ENCODE data around the gene PLIN4. TPM values are rescaled to one million over a fixed set of nuclear protein-coding genes. Genes with fewer than 3 reads are reported as not detected.

The PLIN4 gene
- total RNA-seq, 1 donor from 2014 or later: 4.1 TPM

DNA sequence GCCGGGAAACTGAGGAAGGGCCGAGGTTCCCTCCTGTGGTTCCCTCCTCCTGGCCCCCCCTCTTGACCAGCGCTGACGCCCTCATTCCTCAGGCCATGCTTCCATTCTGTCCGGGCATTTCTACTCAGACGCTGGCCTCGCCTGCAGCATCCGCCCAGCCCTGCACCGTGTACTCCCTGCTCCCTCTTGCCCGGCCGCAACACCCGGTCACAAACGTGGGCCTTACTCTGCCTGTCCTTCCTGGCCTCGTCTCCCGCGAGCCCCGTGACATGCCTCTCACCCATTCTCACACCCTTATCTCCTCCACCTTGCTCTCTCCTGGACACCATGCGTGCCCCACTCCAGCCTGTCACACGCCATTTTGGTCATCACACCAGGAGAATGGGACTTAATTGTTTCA is 34.9 kb downstream of the PLIN4 start:
- peak; percentile 42 for ATAC-seq
- intact Hi-C loops (cut with DNase I): no loop called here
- Histone ChIP-seq H3K4me1 (no peaks in the 10 kb centered on the region), H3K36me3 (peaks cover 5% of the 10 kb centered on the region), H3K4me3 (no peak overlapping the region), H3K9me3 (no peaks in the 10 kb centered on the region), H3K27me3 (no peaks in the 10 kb centered on the region), H3K27ac (no peak overlapping the region)
- TF ChIP-seq, protein P1, sequence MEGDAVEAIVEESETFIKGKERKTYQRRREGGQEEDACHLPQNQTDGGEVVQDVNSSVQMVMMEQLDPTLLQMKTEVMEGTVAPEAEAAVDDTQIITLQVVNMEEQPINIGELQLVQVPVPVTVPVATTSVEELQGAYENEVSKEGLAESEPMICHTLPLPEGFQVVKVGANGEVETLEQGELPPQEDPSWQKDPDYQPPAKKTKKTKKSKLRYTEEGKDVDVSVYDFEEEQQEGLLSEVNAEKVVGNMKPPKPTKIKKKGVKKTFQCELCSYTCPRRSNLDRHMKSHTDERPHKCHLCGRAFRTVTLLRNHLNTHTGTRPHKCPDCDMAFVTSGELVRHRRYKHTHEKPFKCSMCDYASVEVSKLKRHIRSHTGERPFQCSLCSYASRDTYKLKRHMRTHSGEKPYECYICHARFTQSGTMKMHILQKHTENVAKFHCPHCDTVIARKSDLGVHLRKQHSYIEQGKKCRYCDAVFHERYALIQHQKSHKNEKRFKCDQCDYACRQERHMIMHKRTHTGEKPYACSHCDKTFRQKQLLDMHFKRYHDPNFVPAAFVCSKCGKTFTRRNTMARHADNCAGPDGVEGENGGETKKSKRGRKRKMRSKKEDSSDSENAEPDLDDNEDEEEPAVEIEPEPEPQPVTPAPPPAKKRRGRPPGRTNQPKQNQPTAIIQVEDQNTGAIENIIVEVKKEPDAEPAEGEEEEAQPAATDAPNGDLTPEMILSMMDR (IDR thresholded peaks at IDR 0.05): no peak
- DNase-seq: no peak

DNA sequence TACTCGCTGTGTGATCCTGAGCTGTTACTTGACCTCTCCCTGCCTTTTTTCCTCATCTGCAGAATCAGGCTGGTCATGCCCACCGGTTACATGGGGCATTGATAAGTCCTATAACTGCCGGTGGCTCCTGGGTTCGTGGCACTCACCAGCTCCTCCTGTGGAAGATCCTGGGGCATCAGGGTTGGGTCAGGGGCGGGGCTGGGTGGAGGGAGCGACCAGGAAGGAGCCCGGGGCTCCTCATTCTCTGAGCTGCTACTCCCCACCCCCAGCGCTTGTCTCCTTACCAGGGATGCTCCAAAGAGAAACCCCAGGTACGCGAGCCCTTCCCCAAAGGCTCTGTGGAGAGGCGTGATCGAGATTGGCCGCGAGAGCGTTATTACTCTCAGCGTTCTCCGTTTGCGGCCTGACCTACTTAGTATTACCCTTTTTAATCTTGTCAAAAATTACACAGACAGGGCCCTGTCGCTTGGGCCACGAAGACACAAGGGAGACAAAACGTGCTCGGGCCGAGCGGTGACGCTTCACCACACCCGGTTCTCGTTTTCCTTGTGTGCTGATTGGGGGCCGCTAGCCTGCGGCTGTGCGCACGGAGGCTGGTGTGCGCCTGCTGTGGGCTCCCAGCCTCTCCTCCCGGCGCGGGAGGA is 35.4 kb downstream of the PLIN4 start:
- H3K27ac ChIP-seq: no peak overlapping the region
- TF ChIP-seq, protein P1 (IDR thresholded peaks at IDR 0.05): no peak
- no peak for DNase-seq
- no peaks in the 10 kb centered on the region for H3K9me3 ChIP-seq
- H3K27me3 ChIP-seq: no peaks in the 10 kb centered on the region
- intact Hi-C loops (cut with DNase I): no loop called here
- no peak overlapping the region for H3K4me3 ChIP-seq
- ATAC-seq: no peak
- H3K4me1 ChIP-seq: no peaks in the 10 kb centered on the region
- peaks cover 5% of the 10 kb centered on the region for H3K36me3 ChIP-seq

DNA sequence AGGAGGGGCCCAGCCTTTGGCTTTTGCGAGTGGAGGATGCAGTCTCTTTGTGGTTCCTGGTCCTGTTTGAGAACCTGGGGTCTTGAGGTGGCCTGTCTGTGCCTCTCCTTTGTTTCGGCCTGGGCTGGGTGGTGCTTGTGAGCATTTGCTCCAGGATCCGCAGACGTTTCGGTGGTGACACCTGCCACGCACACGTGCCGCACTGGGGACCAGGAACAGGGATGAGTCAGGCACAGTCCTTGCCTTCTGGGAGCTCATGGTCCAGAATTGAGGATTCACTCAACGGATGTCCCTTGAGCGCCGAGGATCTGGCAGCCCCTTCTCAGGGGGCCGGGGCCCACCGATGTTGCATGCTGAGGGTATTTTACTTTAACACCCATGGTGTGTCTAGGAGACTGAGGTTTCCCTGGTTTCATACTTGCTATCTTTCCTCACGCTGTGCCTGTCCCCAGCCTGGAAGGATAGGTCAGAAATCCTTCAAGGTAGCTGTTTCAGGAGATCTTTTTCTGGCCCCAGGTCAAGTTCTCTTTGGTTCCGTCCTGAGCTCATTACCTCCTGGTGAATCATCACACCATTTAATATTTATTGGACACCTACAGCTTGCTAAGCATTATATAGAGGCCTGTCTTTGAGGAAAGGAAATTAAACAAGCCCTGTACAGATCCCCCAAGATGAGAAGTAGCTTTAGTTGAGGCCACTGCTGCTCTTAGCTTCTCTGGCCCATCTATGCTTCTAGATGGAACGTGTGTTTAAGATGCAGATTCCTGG is 41.1 kb downstream of the PLIN4 start:
- Histone ChIP-seq H3K27ac (no peak overlapping the region), H3K9me3 (no peaks in the 10 kb centered on the region), H3K36me3 (peaks cover 27% of the 10 kb centered on the region), H3K27me3 (no peaks in the 10 kb centered on the region), H3K4me1 (peaks cover 19% of the 10 kb centered on the region), H3K4me3 (no peak overlapping the region)
- TF ChIP-seq, protein P1 (IDR thresholded peaks at IDR 0.05): no peak
- DNase-seq (no peak), ATAC-seq (no peak)
- intact Hi-C loops (cut with DNase I): no loop called here

DNA sequence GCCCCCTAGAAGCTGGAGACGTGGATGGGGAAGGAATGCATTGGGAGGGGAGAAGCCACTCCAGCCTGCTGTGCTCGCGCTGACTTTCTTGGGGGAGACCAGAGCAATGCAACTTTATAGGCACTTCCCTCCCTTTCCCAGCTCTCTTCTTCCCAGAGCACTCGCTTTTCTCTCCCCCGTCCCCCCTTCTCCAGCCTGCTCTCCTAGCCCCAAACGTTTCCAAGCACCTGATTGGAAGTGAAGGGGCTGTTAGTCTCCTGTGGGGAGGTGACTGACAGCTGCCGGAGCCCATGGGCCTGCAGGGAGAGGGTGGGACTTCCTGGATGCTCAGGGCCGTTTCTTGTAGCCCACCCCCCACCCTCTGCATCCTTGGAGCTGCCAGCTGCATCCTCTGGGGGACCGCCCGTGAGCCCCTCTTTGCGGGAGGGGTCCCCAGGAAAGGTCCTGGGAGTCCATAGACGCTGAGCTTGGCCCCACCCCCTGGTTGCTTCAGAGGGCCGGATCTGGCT is 43.7 kb downstream of the PLIN4 start:
- H3K4me3 ChIP-seq: peak overlapping the region; percentile 12
- no peak for DNase-seq
- intact Hi-C loops (cut with DNase I): no loop called here
- H3K27me3 ChIP-seq: no peaks in the 10 kb centered on the region
- ATAC-seq: no peak
- H3K4me1 ChIP-seq: peaks cover 22% of the 10 kb centered on the region
- TF ChIP-seq, protein P1 (IDR thresholded peaks at IDR 0.05): no peak
- no peak overlapping the region for H3K27ac ChIP-seq
- peaks cover 27% of the 10 kb centered on the region for H3K36me3 ChIP-seq
- no peaks in the 10 kb centered on the region for H3K9me3 ChIP-seq

DNA sequence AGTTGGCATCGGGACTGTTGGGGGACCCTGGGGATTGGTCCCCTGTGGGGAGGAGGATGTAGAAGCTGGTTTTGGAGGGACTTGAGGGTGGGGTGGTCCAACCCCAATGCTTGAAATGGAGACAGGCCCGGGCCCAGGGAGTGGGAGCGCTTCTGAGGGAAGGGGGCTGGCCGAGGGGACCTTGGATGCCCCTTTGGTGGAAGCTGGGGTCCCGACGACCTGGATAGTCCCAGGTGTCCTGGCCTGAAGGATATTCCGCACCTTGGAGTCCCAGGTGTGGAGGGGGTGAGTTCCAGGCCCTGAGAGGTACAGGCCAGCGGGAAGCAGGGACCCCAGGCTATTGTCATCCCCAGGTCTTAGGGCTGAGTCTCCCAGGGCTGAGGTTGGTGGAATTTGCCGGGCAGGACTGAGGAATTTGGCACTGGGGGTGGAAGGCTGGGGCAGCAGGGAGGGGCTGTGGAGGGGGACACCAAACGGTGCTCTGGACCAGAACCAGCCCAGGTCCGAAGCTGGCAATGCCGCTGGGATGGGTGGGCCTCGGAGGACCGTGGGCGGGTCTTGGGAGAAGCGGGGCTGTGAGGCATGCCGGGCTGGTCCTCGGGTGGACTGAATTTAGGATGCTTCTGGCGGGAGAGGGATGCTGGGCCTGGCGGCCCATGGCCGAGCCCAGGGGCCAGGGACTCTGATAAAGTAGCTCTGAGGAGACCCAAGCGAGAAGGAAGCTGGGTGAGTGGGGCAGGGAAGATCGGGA is 44.3 kb downstream of the PLIN4 start:
- no peak overlapping the region for H3K27ac ChIP-seq
- intact Hi-C loops (cut with DNase I): no loop called here

More for the DNA sequence above, 44.3 kb downstream of the PLIN4 start:
- TF ChIP-seq, protein P1 (IDR thresholded peaks at IDR 0.05): no peak
- DNase-seq (no peak), ATAC-seq (no peak)
- Histone ChIP-seq H3K4me3 (peak overlapping the region; percentile 12), H3K27me3 (no peaks in the 10 kb centered on the region), H3K36me3 (peaks cover 22% of the 10 kb centered on the region), H3K9me3 (no peaks in the 10 kb centered on the region), H3K4me1 (peaks cover 22% of the 10 kb centered on the region)
